MM.1S (cell line): ENCODE results near the gene ARFRP1.

Source experiments
- DNase-seq: peaks from one replicate; pipeline ENCODE4 v3.0.0-alpha.2; 2015
- H2AFZ ChIP-seq: fragments of 300-600 bp; sonication (generic); 2 replicates; pipeline ENCODE4 v1.6.0; 2016; ENCODE audit warnings: antibody characterized with exemption, low read length
- H3F3A ChIP-seq: fragments of 300-600 bp; sonication (generic); 2 replicates; pipeline ENCODE4 v1.6.1; 2016; ENCODE audit warnings: mild to moderate bottlenecking, antibody characterized with exemption, low read length, moderate library complexity, mixed read lengths; ENCODE audit not compliant: insufficient read depth
- H3K27ac ChIP-seq: fragments of 300-600 bp; sonication (generic); 2 replicates; pipeline ENCODE4 v1.5.1; 2016; ENCODE audit warnings: mild to moderate bottlenecking, low read length
- H3K27me3 ChIP-seq: fragments of 300-600 bp; sonication (generic); replicated peaks from 2 replicates; pipeline ENCODE4 v1.6.0; 2016; ENCODE audit warnings: low read length; ENCODE audit not compliant: insufficient read depth
- H3K36me3 ChIP-seq: fragments of 300-600 bp; sonication (generic); replicated peaks from 2 replicates; pipeline ENCODE4 v1.6.1; 2016; ENCODE audit warnings: mild to moderate bottlenecking, low read length, mixed read lengths; ENCODE audit not compliant: insufficient read depth
- H3K4me1 ChIP-seq: fragments of 300-600 bp; sonication (generic); 2 replicates; pipeline ENCODE4 v1.6.1; 2016; ENCODE audit warnings: low read length, mixed read lengths
- H3K4me2 ChIP-seq: fragments of 300-600 bp; sonication (generic); 2 replicates; pipeline ENCODE4 v1.6.0; 2016; ENCODE audit warnings: low read depth, low read length
- H3K4me3 ChIP-seq: fragments of 300-600 bp; sonication (generic); 2 replicates; pipeline ENCODE4 v1.5.1; 2016; ENCODE audit warnings: low read length, mixed read lengths
- H3K79me2 ChIP-seq: fragments of 300-600 bp; sonication (generic); 2 replicates; pipeline ENCODE4 v1.6.1; 2016; ENCODE audit warnings: mixed run types, low read length, mixed read lengths
- H3K9ac ChIP-seq: fragments of 300-600 bp; sonication (generic); 2 replicates; pipeline ENCODE4 v1.6.1; 2016; ENCODE audit warnings: low read length, mixed read lengths
- H3K9me2 ChIP-seq: fragments of 300-600 bp; sonication (generic); replicated peaks from 2 replicates; pipeline ENCODE4 v1.6.1; 2016; ENCODE audit warnings: mild to moderate bottlenecking, low read length, mixed read lengths; ENCODE audit not compliant: insufficient read depth
- H3K9me3 ChIP-seq: fragments of 300-600 bp; sonication (generic); replicated peaks from 2 replicates; pipeline ENCODE4 v1.6.1; 2016; ENCODE audit warnings: mild to moderate bottlenecking, low read length, mixed read lengths; ENCODE audit not compliant: insufficient read depth
- H4K20me1 ChIP-seq: fragments of 300-600 bp; sonication (generic); 2 replicates; pipeline ENCODE4 v1.6.1; 2016; ENCODE audit warnings: mild to moderate bottlenecking, low read length, moderate library complexity, mixed read lengths; ENCODE audit not compliant: insufficient read depth
- CTCF ChIP-seq: fragments of 300-600 bp; sonication (generic); IDR thresholded peaks from 2 replicates; pipeline ENCODE4 v1.5.1; 2016; ENCODE audit warnings: antibody characterized with exemption, low read length, mixed read lengths
- EZH2 ChIP-seq: fragments of 300-600 bp; sonication (generic); optimal IDR thresholded peaks from 2 replicates; pipeline ENCODE3; 2017; ENCODE audit warnings: low read depth, mild to moderate bottlenecking, antibody characterized with exemption, low read length, mixed read lengths
- EZH2phosphoT487 ChIP-seq: fragments of 300-600 bp; sonication (generic); IDR thresholded peaks from 2 replicates; pipeline ENCODE4 v1.6.1; 2018; ENCODE audit warnings: antibody characterized with exemption, low read length

Gene ARFRP1

GRCh38 chr20:63685269-63686026, 22.3 kb downstream of the ARFRP1 start:
- Histone ChIP-seq H3K27me3 (no peaks in the 10 kb centered on the region), H3K4me3 (no peak overlapping the region), H3K36me3 (no peaks in the 10 kb centered on the region), H2AFZ (no peak overlapping the region), H3K4me2 (no peak overlapping the region), H3K27ac (no peak overlapping the region), H3K9me3 (no peaks in the 10 kb centered on the region), H4K20me1 (no peaks in the 10 kb centered on the region), H3F3A (no peaks in the 10 kb centered on the region), H3K9ac (no peak overlapping the region), H3K9me2 (no peaks in the 10 kb centered on the region), H3K4me1 (no peaks in the 10 kb centered on the region), H3K79me2 (no peaks in the 10 kb centered on the region)
- TF ChIP-seq EZH2phosphoT487 (no peak), EZH2 (no peak), CTCF (no peak)
- DNase-seq, result no peak

- Histone ChIP-seq H3K36me3 (no peaks in the 10 kb centered on the region), H3K9me3 (no peaks in the 10 kb centered on the region), H3K4me2 (no peak overlapping the region), H3K79me2 (no peaks in the 10 kb centered on the region), H3K27ac (no peak overlapping the region), H3K4me1 (no peaks in the 10 kb centered on the region), H4K20me1 (no peaks in the 10 kb centered on the region), H3F3A (no peaks in the 10 kb centered on the region), H3K9me2 (no peaks in the 10 kb centered on the region), H2AFZ (no peak overlapping the region), H3K4me3 (no peak overlapping the region), H3K9ac (no peak overlapping the region), H3K27me3 (no peaks in the 10 kb centered on the region)
- no peak for DNase-seq
- no peak for TF ChIP-seq EZH2
- no peak for TF ChIP-seq CTCF
- TF ChIP-seq EZH2phosphoT487, result no peak
Observed at GRCh38 chr20:63682384-63683139, 25.2 kb downstream of the ARFRP1 start.

GRCh38 chr20:63681609-63682142, 26.1 kb downstream of the ARFRP1 start:
- no peaks in the 10 kb centered on the region for H3F3A ChIP-seq
- H3K27ac ChIP-seq, result no peak overlapping the region
- DNase-seq, result no peak
- no peaks in the 10 kb centered on the region for H3K79me2 ChIP-seq
- no peaks in the 10 kb centered on the region for H3K4me1 ChIP-seq
- H3K9ac ChIP-seq, result no peak overlapping the region
- H3K4me3 ChIP-seq, result no peak overlapping the region
- H3K4me2 ChIP-seq, result no peak overlapping the region
- H3K9me2 ChIP-seq, result no peaks in the 10 kb centered on the region
- H4K20me1 ChIP-seq, result no peaks in the 10 kb centered on the region
- no peaks in the 10 kb centered on the region for H3K9me3 ChIP-seq
- H3K27me3 ChIP-seq, result no peaks in the 10 kb centered on the region
- no peak overlapping the region for H2AFZ ChIP-seq
- no peaks in the 10 kb centered on the region for H3K36me3 ChIP-seq
- no peak for TF ChIP-seq CTCF
- TF ChIP-seq EZH2, result no peak
- TF ChIP-seq EZH2phosphoT487, result no peak
